ENCODE results near the gene PSMA4. TPM values are rescaled to one million over a fixed set of nuclear protein-coding genes. Genes with fewer than 3 reads are reported as not detected.

PSMA4 gene
- total RNA-seq, 2 donors from 2014 or later: 33.6 to 51.6 TPM

DNA sequence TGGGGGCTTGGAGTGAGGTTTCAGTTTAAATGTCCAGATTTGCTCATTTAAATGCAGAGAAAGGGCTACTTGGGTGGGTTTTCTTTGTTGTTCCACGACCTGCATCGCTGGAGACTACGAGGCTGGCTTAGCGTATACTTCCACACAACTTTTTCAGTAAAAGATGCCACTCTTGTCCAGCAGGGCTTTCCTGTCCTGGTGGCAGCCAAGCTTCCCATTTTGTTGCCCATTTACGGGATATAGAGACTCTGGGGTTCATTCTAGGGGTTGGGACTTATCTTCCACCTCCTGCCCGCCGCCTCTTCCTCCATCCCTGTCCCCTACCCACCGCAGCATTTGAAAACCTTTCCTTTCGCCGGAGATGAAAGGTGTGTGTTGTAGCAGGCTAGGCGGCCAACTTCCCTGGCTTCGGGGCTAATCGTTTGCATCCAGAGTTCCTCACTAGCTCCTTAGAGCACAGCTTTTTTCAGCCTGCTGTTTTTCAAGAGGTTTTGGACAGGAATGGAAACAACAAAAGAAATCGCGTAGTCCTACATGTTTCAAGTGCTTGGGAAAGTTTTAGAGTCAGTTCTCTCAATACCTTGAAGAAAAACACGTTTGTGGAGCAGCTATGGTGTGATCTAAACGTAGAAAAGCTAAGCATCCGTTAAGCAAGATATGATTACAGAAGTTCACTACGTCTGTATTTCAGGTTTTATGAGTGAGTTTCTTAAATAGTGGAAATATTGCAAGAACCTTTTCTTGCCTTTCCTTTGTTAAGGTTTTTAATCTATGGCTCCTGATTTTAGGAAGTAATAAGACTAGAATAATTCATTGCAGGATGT lies 25.9 kb downstream of the PSMA4 start:
- 1 to 2% methylated on average over 19 of the region's 19 CpGs for WGBS, 2 donors
- H3K4me3 ChIP-seq: peak overlapping the region in 1 of 2 donors; percentile 8
- no peaks in the 10 kb centered on the region for H3K36me3 ChIP-seq (replicated peaks in 1 of 2; ENCODE audit: insufficient read depth in 1 of 2, low read depth in 2 of 2)
- TF ChIP-seq, protein P1, sequence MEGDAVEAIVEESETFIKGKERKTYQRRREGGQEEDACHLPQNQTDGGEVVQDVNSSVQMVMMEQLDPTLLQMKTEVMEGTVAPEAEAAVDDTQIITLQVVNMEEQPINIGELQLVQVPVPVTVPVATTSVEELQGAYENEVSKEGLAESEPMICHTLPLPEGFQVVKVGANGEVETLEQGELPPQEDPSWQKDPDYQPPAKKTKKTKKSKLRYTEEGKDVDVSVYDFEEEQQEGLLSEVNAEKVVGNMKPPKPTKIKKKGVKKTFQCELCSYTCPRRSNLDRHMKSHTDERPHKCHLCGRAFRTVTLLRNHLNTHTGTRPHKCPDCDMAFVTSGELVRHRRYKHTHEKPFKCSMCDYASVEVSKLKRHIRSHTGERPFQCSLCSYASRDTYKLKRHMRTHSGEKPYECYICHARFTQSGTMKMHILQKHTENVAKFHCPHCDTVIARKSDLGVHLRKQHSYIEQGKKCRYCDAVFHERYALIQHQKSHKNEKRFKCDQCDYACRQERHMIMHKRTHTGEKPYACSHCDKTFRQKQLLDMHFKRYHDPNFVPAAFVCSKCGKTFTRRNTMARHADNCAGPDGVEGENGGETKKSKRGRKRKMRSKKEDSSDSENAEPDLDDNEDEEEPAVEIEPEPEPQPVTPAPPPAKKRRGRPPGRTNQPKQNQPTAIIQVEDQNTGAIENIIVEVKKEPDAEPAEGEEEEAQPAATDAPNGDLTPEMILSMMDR (IDR thresholded peaks at IDR 0.05): peak in 4 of 7 experiments; percentile 9 to 35 (median 28)
- no peak for TF ChIP-seq POLR2A (IDR thresholded peaks at IDR 0.05)
- H3K9me3 ChIP-seq: no peaks in the 10 kb centered on the region
- peak; percentile 17 for ATAC-seq
- no peaks in the 10 kb centered on the region for H3K27me3 ChIP-seq
- peaks cover 17% of the 10 kb centered on the region for H3K4me1 ChIP-seq
- peak overlapping the region; percentile 28 to 75 (median 54) for H3K27ac ChIP-seq
- peak in 2 of 4 donors; percentile 16 to 19 for DNase-seq
- intact Hi-C loops (cut with DNase I): no loop called here

DNA sequence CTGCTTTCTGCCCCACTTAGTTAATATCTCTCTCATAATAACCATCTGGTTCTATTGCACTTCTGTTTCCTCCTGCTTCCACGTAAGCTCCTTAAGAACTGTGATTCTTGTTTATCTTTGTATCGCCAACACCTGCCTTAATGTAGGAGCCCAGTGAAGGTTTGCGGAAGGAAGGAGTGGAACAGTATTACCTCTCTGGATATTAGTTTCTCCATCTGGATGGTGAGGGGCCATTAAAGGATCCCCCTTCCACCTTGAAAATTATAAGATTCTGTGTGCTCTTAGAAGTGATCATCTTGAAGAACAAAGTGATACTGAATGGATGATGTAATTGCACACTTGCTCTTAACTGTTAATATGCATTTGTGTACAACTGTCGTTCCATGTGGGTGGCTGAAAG lies 27.3 kb downstream of the PSMA4 start:
- Histone ChIP-seq H3K4me1 (peaks cover 17% of the 10 kb centered on the region), H3K27me3 (no peaks in the 10 kb centered on the region), H3K27ac (no peak overlapping the region), H3K4me3 (no peak overlapping the region), H3K9me3 (no peaks in the 10 kb centered on the region), H3K36me3 (replicated peaks in 1 of 2; ENCODE audit: insufficient read depth in 1 of 2, low read depth in 2 of 2) (no peaks in the 10 kb centered on the region)
- no peak for TF ChIP-seq POLR2A (IDR thresholded peaks at IDR 0.05)
- TF ChIP-seq, protein P1 (IDR thresholded peaks at IDR 0.05): no peak
- ATAC-seq (no peak), DNase-seq (no peak)
- intact Hi-C loops (cut with DNase I): no loop called here
- WGBS, 2 donors: 72 to 74% methylated on average over 4 of the region's 4 CpGs

DNA sequence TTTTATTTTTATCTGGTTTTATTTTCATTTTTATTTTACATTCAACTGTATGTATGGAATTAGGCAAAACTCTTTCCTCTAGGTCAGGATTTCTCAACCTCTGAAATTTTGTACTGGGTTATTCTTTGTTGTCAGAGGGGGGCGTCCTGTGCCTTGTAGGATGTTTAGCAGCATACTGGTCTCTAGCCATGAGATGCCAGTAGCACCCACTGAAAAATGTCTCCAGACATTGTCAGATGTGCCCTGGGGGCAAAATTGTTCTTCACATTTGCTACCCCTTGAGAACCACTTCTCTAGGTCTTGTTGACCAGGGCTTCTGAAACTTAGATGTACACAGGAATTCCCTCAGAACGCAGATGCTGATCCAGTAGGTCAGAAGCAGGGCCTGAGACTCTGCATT lies 30.5 kb downstream of the PSMA4 start:
- 66 to 78% methylated on average over 2 of the region's 2 CpGs for WGBS, 2 donors
- H3K36me3 ChIP-seq (replicated peaks in 1 of 2; ENCODE audit: insufficient read depth in 1 of 2, low read depth in 2 of 2): no peaks in the 10 kb centered on the region
- no peak overlapping the region for H3K4me3 ChIP-seq
- DNase-seq: no peak
- no peak for ATAC-seq
- intact Hi-C loops (cut with DNase I): no loop called here
- H3K27ac ChIP-seq: no peak overlapping the region
- TF ChIP-seq, protein P1 (IDR thresholded peaks at IDR 0.05): no peak
- no peak for TF ChIP-seq POLR2A (IDR thresholded peaks at IDR 0.05)
- H3K27me3 ChIP-seq: no peaks in the 10 kb centered on the region
- H3K9me3 ChIP-seq: no peaks in the 10 kb centered on the region
- H3K4me1 ChIP-seq: peaks cover 11% of the 10 kb centered on the region

DNA sequence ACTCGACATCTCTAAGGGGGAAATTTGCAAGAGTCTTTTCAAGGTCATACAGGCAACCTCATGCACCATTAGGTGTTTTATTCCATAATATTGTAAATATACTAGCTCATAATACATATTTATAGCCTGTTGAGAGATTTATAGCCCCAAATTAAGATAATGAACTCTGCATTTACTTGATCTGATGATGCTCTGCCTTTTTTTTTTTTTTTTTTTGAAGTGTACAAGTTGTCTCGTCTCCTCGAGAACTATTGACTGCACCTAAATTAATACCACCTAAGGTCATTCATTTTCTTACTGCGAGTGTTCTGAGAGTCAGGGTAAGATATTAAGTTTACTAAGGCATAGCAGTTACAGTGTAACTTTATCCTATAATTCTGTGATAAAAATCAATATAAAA lies 31.1 kb downstream of the PSMA4 start:
- DNase-seq: no peak
- intact Hi-C loops (cut with DNase I): no loop called here
- Histone ChIP-seq H3K4me1 (peaks cover 4% of the 10 kb centered on the region), H3K9me3 (no peaks in the 10 kb centered on the region), H3K4me3 (no peak overlapping the region), H3K27me3 (no peaks in the 10 kb centered on the region), H3K36me3 (replicated peaks in 1 of 2; ENCODE audit: insufficient read depth in 1 of 2, low read depth in 2 of 2) (no peaks in the 10 kb centered on the region), H3K27ac (no peak overlapping the region)
- TF ChIP-seq, protein P1 (IDR thresholded peaks at IDR 0.05): no peak
- no peak for TF ChIP-seq POLR2A (IDR thresholded peaks at IDR 0.05)
- no peak for ATAC-seq
- WGBS, 2 donors: 52 to 62% methylated on average over 4 of the region's 4 CpGs

DNA sequence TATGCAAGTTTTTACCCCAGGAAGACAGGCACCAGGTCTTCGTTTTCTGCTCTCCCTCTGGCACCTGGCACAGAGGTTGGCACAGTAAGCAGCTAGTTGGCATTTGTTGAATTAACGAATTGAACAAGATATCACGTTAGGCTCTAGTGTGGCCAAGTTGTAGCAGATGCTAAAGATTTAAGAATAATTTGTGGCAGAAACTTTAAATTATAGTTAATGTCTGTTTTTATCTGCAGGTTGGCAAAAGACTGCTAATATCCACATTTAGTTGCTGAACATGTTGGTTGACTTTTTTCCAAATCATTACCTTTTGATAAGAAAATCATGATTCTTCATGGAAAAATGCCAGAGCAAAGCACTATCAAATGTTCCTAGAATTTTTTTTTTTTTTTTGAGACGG lies 33.2 kb downstream of the PSMA4 start:
- Histone ChIP-seq H3K4me3 (no peak overlapping the region), H3K4me1 (no peaks in the 10 kb centered on the region), H3K27me3 (no peaks in the 10 kb centered on the region), H3K9me3 (no peaks in the 10 kb centered on the region), H3K36me3 (replicated peaks in 1 of 2; ENCODE audit: insufficient read depth in 1 of 2, low read depth in 2 of 2) (no peaks in the 10 kb centered on the region), H3K27ac (no peak overlapping the region)
- no peak for TF ChIP-seq POLR2A (IDR thresholded peaks at IDR 0.05)
- TF ChIP-seq, protein P1 (IDR thresholded peaks at IDR 0.05): no peak
- intact Hi-C loops (cut with DNase I): no loop called here
- WGBS, 2 donors: 19 to 27% methylated on average over 4 of the region's 4 CpGs
- DNase-seq: no peak
- ATAC-seq: no peak

All from body of pancreas (tissue), 4 donors.